NCI-H1048 (cell line): ENCODE results near the gene C3orf49.

Experiments used
- DNase-seq: peaks from one replicate; lab custom pipeline; 2025; lab: John Stamatoyannopoulos, UW

C3orf49 gene

DNA sequence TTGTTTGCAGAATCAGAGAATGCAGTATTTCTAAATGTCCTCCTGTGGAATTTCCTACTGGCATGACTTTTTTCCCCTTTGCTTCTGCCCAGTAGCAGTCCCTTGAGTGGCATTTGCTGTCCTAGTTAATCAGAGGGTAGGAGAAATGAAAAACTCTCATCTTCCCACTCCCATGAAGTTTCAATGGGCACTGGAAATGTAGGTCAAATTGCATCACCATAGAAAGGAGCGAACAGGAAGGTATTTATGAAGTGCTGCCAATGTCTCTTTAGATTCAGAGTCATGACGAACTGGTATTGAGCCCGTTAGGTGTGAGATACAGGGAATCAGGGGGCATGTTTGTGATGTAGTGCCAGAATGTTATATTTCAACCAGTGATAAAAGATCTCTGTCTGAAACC, 67.8 kb downstream of the C3orf49 start:
- DNase-seq = no peak

DNA sequence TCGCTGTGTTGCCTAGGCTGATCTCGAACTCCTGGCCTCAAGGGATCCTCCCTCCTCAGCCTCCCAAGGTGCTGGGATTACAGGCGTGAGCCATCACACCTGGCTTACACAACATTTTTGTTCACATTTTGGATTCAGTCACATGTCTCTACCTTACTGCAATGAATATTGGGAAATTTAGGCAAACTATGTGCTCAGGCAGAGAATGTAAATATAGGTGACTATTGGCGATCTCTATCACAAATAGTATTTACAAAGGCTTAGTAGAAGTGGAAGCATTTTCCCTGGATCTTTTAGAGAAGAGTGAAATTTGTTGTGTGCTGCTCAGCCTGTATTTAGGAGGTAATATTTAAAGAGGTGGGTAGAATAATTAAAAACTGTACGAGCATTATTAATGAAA, 72.4 kb downstream of the C3orf49 start:
- DNase-seq = no peak

DNA sequence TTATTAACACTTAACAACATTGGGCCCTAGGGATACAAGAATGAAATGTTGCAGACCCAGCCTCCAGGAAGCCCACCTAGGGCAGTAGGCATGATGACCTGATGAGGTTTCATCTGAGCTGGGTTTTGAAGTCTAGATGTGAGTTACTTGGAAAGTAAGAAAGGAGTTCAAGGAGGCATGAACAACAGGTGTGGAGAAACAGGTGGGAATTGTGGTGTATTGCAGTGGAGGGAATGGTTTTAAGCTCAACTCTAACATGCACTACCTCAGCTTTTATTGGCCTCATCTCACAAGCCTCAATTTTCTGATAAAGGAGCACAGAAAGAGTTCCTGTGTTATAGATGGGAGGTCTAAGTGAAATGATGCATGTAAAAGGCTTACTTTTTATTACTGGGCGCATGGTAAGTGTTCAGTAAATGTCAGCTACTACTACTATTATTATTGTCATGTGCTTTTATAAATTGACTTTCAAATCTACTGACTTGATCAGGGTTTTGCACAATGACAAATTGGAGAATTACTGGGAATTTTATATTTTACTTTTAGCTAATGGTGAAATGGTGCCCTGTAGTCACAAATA, 73.8 kb downstream of the C3orf49 start:
- DNase-seq = no peak

DNA sequence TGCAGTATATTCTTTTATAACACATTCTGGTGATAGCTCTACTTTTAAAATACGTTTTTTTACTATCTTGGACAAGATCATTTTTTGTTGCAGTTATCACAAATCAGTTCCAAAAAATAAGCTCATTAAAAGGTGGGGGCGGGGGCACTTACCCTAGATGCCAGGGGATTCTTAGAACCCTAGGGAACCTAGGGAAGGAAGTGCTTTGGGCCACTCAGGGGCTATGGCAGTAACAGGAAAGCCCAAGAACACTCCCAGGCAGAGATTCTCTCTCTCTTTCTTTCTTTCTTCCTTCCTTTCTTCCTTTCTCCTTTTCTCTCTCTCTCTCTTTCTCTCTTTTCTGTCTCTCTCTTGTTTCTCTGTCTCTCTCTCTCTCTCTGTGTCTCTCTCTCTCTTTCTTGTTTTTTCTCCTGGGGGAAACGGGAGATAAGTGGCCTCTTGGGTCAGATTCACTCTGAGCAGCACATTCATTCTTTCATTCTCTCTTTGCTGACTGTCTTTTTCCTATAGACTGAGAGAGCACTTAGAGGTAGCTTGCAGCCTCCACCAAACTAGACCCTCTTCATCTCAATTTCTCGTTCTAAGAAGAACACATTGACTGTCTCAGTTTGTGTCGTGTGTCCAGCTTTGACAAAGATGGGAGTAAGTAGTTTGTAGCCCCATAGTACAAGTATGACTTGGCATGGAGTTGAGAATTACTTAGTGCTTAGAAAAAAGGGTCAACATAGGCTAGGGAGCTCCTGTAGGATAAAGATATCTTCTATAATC, 76.5 kb downstream of the C3orf49 start:
- DNase-seq = no peak

DNA sequence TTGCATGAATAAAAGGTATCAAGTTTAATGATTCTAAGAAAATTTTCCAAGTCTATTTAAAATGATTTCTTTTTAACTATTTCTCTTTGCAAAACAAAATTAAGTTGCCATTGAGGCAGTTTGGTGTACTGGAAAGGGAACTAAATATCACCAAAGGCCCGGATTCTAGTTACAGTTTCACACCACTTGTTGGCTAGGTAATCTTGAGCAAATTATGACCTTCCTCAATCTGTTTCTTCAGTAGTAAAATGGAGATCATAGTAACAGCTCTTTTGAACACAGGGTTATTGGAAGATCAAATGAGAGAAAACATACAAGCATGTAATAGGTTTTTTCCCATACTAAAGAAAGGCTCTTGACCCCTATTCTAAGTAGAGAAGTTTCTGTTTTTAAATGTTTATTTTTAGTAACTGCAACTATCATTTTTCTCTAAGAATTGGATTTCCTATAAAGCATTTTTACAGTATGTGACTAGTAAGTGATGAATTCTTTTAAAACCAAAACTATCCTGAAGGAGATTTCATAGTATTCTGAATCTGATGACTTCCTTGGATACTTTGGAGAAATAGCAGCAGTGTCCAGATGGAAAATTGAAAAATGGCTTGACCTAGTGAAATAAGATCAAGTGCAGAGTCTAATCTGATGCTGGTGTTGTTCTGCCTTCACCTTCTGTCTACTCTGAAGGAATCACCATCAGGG, 77.4 kb downstream of the C3orf49 start:
- no peak for DNase-seq
